Neuronal stem cell (in vitro differentiated cells): ENCODE measurements around the gene EGR1.

Source experiments
- DNase-seq: peaks from one replicate; pipeline ENCODE4 v3.0.0-alpha.2; 2013; ENCODE audit warnings: low spot score
- H2AFZ ChIP-seq: one replicate; pipeline ENCODE4 v1.6.1; 2013; ENCODE audit warnings: mild to moderate bottlenecking, low read length, inconsistent platforms
- H2AK5ac ChIP-seq: 2 replicates; pipeline ENCODE4 v1.6.1; 2013; ENCODE audit warnings: low read depth, mild to moderate bottlenecking, inconsistent platforms, low read length, moderate library complexity, mixed read lengths
- H2BK120ac ChIP-seq: 2 replicates; pipeline ENCODE4 v1.6.1; 2013; ENCODE audit warnings: low read depth, mild to moderate bottlenecking, inconsistent platforms, low read length, moderate library complexity, mixed read lengths
- H2BK12ac ChIP-seq: one replicate; pipeline ENCODE4 v1.6.1; 2013; ENCODE audit warnings: low read length, inconsistent platforms
- H2BK15ac ChIP-seq: 2 replicates; pipeline ENCODE4 v1.6.1; 2013; ENCODE audit warnings: mild to moderate bottlenecking, low read length, inconsistent platforms, mixed read lengths
- H2BK5ac ChIP-seq: one replicate; pipeline ENCODE4 v1.6.1; 2013; ENCODE audit warnings: inconsistent platforms, mild to moderate bottlenecking, low read length, moderate library complexity
- H3K14ac ChIP-seq: one replicate; pipeline ENCODE4 v1.6.1; 2013; ENCODE audit warnings: low read length, inconsistent platforms
- H3K18ac ChIP-seq: 2 replicates; pipeline ENCODE4 v1.6.1; 2013; ENCODE audit warnings: low read length, inconsistent platforms
- H3K23ac ChIP-seq: 2 replicates; pipeline ENCODE4 v1.6.1; 2013; ENCODE audit warnings: low read depth, mild to moderate bottlenecking, mixed read lengths, low read length, inconsistent platforms; ENCODE audit not compliant: poor library complexity
- H3K27ac ChIP-seq: replicated peaks from 3 replicates; pipeline ENCODE4 v1.5.1; 2013; ENCODE audit warnings: low read length, inconsistent platforms
- H3K27me3 ChIP-seq, 3 experiments: 2 replicates each; pipeline ENCODE4 v1.6.1; 2013; ENCODE audit warnings: low read length in 3 of 3, mild to moderate bottlenecking in 2 of 3, inconsistent platforms in 1 of 3, low read depth in 1 of 3, mixed read lengths in 1 of 3, moderate library complexity in 1 of 3; ENCODE audit not compliant: control insufficient read depth in 3 of 3, insufficient read depth in 3 of 3
- H3K36me3 ChIP-seq, 2 donors: replicated peaks in 1 of 2; 2 replicates each; pipeline ENCODE4 v1.6.1; 2013; ENCODE audit warnings: low read length in 2 of 2; ENCODE audit not compliant: control insufficient read depth in 2 of 2, insufficient read depth in 2 of 2
- H3K4ac ChIP-seq: 2 replicates; pipeline ENCODE4 v1.6.1; 2013; ENCODE audit warnings: inconsistent platforms, mild to moderate bottlenecking, low read length, moderate library complexity
- H3K4me1 ChIP-seq, 2 donors: 1 replicate in 1 of 2; 2 replicates in 1 of 2; pipeline ENCODE4 v1.6.1; 2013; ENCODE audit warnings: low read length in 2 of 2, low read depth in 1 of 2; ENCODE audit not compliant: control insufficient read depth in 2 of 2, insufficient read depth in 1 of 2
- H3K4me2 ChIP-seq: one replicate; pipeline ENCODE4 v1.6.1; 2013; ENCODE audit warnings: mild to moderate bottlenecking, low read length, inconsistent platforms; ENCODE audit not compliant: insufficient read depth, poor library complexity, severe bottlenecking
- H3K4me3 ChIP-seq, 2 donors: 2 replicates each; pipeline ENCODE4 v1.5.1; 2013; ENCODE audit warnings: low read length in 2 of 2, mild to moderate bottlenecking in 2 of 2, inconsistent platforms in 1 of 2, moderate library complexity in 1 of 2
- H3K79me1 ChIP-seq: one replicate; pipeline ENCODE4 v1.6.1; 2013; ENCODE audit warnings: low read depth, mild to moderate bottlenecking, inconsistent platforms, low read length, moderate library complexity
- H3K9ac ChIP-seq: one replicate; pipeline ENCODE4 v1.6.1; 2013; ENCODE audit warnings: mild to moderate bottlenecking, low read depth, low read length, inconsistent platforms; ENCODE audit not compliant: poor library complexity
- H3K9me3 ChIP-seq, 2 donors: replicated peaks in 1 of 2; 2 replicates each; pipeline versions ENCODE3 to v1.6.1; 2013; ENCODE audit warnings: low read length in 2 of 2, mild to moderate bottlenecking in 2 of 2, inconsistent platforms in 1 of 2, low read depth in 1 of 2, mixed read lengths in 1 of 2, moderate library complexity in 1 of 2; ENCODE audit not compliant: control insufficient read depth in 2 of 2, insufficient read depth in 1 of 2
- H4K8ac ChIP-seq: one replicate; pipeline ENCODE4 v1.6.1; 2013; ENCODE audit warnings: low read depth, mild to moderate bottlenecking, inconsistent platforms, low read length, moderate library complexity
- H4K91ac ChIP-seq: one replicate; pipeline ENCODE4 v1.6.1; 2013; ENCODE audit warnings: low read length, low read depth, mild to moderate bottlenecking, inconsistent platforms; ENCODE audit not compliant: poor library complexity
- WGBS, 2 donors: extraction: QIAGEN DNeasy Blood & Tissue Kit; methylation state at CpG; one replicate each; pipeline ENCODE4 v1.1.7; 2013; ENCODE audit warnings: missing lambda C conversion rate in 2 of 2, mixed read lengths in 1 of 2; ENCODE audit not compliant: insufficient read length in 2 of 2, insufficient replicate concordance in 1 of 2; ENCODE audit errors: extremely low coverage in 2 of 2; 5-methylcytosine and 5-hydroxymethylcytosine counted together

Gene EGR1

GRCh38 chr5:138492560-138493045, 27.3 kb downstream of the EGR1 start:
- Histone ChIP-seq H2AK5ac (peak overlapping the region; percentile 9), H2BK12ac (no peak overlapping the region), H3K79me1 (no peaks in the 10 kb centered on the region), H2BK5ac (peak overlapping the region; percentile 47), H2BK15ac (peak overlapping the region; percentile 19), H3K23ac (peak overlapping the region; percentile 2), H3K36me3 (no peaks in the 10 kb centered on the region), H3K4ac (no peak overlapping the region), H3K4me2 (peak overlapping the region; percentile 84), H2BK120ac (no peak overlapping the region), H3K14ac (peak overlapping the region; percentile 48), H3K9ac (peak overlapping the region; percentile 64), H3K27me3 (peaks cover 0 to 3% (median 0%) of the 10 kb centered on the region in 3 experiments), H2AFZ (peak overlapping the region; percentile 97), H4K91ac (no peak overlapping the region), H3K27ac (peak overlapping the region; percentile 5), H4K8ac (no peak overlapping the region), H3K18ac (peak overlapping the region; percentile 93), H3K9me3 (peaks cover 0 to 2% of the 10 kb centered on the region in 2 donors), H3K4me3 (peak overlapping the region; percentile 70 to 76), H3K4me1 (peaks cover 25 to 41% of the 10 kb centered on the region in 2 donors)
- no peak for DNase-seq
- WGBS, 2 donors = no CpG with 5 or more reads among the region's 10 CpGs

GRCh38 chr5:138495351-138495750, 30.1 kb downstream of the EGR1 start:
- no peak overlapping the region for H2BK120ac ChIP-seq
- H2BK15ac ChIP-seq = no peak overlapping the region
- no peak for DNase-seq
- no peak overlapping the region for H2AK5ac ChIP-seq
- peaks cover 25 to 29% of the 10 kb centered on the region in 2 donors for H3K4me1 ChIP-seq
- WGBS, 2 donors = no CpG with 5 or more reads among the region's 7 CpGs
- H4K91ac ChIP-seq = no peak overlapping the region
- H3K36me3 ChIP-seq = no peaks in the 10 kb centered on the region
- no peaks in the 10 kb centered on the region for H3K79me1 ChIP-seq
- no peak overlapping the region for H3K18ac ChIP-seq
- H4K8ac ChIP-seq = no peak overlapping the region
- H3K27ac ChIP-seq = no peak overlapping the region
- no peak overlapping the region for H2BK12ac ChIP-seq
- peaks cover 0 to 2% of the 10 kb centered on the region in 2 donors for H3K9me3 ChIP-seq
- H3K14ac ChIP-seq = no peak overlapping the region
- no peak overlapping the region for H2AFZ ChIP-seq
- peaks cover 0 to 3% (median 0%) of the 10 kb centered on the region in 3 experiments for H3K27me3 ChIP-seq
- H3K4ac ChIP-seq = no peak overlapping the region
- H3K4me3 ChIP-seq = no peak overlapping the region
- no peak overlapping the region for H2BK5ac ChIP-seq
- H3K4me2 ChIP-seq = no peak overlapping the region
- no peak overlapping the region for H3K9ac ChIP-seq
- no peak overlapping the region for H3K23ac ChIP-seq

GRCh38 chr5:138498376-138498775, 33.1 kb downstream of the EGR1 start:
- Histone ChIP-seq H3K4me3 (no peak overlapping the region), H3K4ac (no peak overlapping the region), H2AFZ (no peak overlapping the region), H2BK15ac (no peak overlapping the region), H3K14ac (no peak overlapping the region), H3K4me2 (no peak overlapping the region), H3K23ac (no peak overlapping the region), H4K91ac (no peak overlapping the region), H3K18ac (no peak overlapping the region), H3K79me1 (no peaks in the 10 kb centered on the region), H3K9ac (no peak overlapping the region), H3K36me3 (no peaks in the 10 kb centered on the region), H3K4me1 (peaks cover 4 to 5% of the 10 kb centered on the region in 2 donors), H2BK12ac (no peak overlapping the region), H2BK5ac (no peak overlapping the region), H3K27me3 (no peaks in the 10 kb centered on the region), H3K27ac (no peak overlapping the region), H2BK120ac (no peak overlapping the region), H3K9me3 (no peaks in the 10 kb centered on the region), H2AK5ac (no peak overlapping the region), H4K8ac (no peak overlapping the region)
- DNase-seq = no peak
- WGBS, 2 donors = no CpG with 5 or more reads among the region's 4 CpGs

- no peak overlapping the region for H2BK12ac ChIP-seq
- peaks cover 2 to 18% of the 10 kb centered on the region in 2 donors for H3K36me3 ChIP-seq
- H3K4me3 ChIP-seq = no peak overlapping the region
- no peak overlapping the region for H3K23ac ChIP-seq
- no peak overlapping the region for H4K91ac ChIP-seq
- no peak overlapping the region for H3K4me2 ChIP-seq
- WGBS, 2 donors = no CpG with 5 or more reads among the region's 4 CpGs
- no peaks in the 10 kb centered on the region for H3K79me1 ChIP-seq
- H3K14ac ChIP-seq = no peak overlapping the region
- H2BK120ac ChIP-seq = no peak overlapping the region
- no peak overlapping the region for H3K18ac ChIP-seq
- no peak overlapping the region for H2AFZ ChIP-seq
- H2AK5ac ChIP-seq = no peak overlapping the region
- no peak for DNase-seq
- no peak overlapping the region for H3K4ac ChIP-seq
- no peaks in the 10 kb centered on the region for H3K27me3 ChIP-seq
- no peaks in the 10 kb centered on the region for H3K4me1 ChIP-seq
- no peak overlapping the region for H4K8ac ChIP-seq
- no peak overlapping the region for H3K27ac ChIP-seq
- H2BK5ac ChIP-seq = no peak overlapping the region
- H3K9me3 ChIP-seq = no peaks in the 10 kb centered on the region
- no peak overlapping the region for H3K9ac ChIP-seq
- H2BK15ac ChIP-seq = no peak overlapping the region
These were observed 36.8 kb downstream of the EGR1 start for GRCh38 chr5:138502121-138502520.
